Measurements from ENCODE around the gene PIN4. TPM values are rescaled to one million over a fixed set of nuclear protein-coding genes. Genes with fewer than 3 reads are reported as not detected.

The PIN4 gene
- total RNA-seq, 2 donors from 2014 or later, result 7.7 to 8.9 TPM

- no peak for TF ChIP-seq POLR2A (IDR thresholded peaks at IDR 0.05)
- TF ChIP-seq POLR2AphosphoS5 (IDR thresholded peaks at IDR 0.05), result no peak
- TF ChIP-seq CTCF (IDR thresholded peaks at IDR 0.05), result peak in 3 of 4 experiments; percentile 53 to 63 (median 62)
- Histone ChIP-seq H3K36me3 (no peaks in the 10 kb centered on the region), H3K27me3 (replicated peaks; ENCODE audit: insufficient read depth) (no peaks in the 10 kb centered on the region), H3K9me3 (no peaks in the 10 kb centered on the region), H3K27ac (no peak overlapping the region), H3K4me1 (replicated peaks) (no peaks in the 10 kb centered on the region), H3K4me3 (no peak overlapping the region)
- intact Hi-C loops (cut with DNase I), result no loop called here
- peak; percentile 30 for DNase-seq (ENCODE audit: low spot score)
- 89% methylated on average over 1 of the region's 3 CpGs for WGBS
Observed at GRCh38 chrX:72245461-72246089, 64.0 kb downstream of the PIN4 start.

GRCh38 chrX:72247206-72247942, 65.8 kb downstream of the PIN4 start:
- no peaks in the 10 kb centered on the region for H3K9me3 ChIP-seq
- no peaks in the 10 kb centered on the region for H3K36me3 ChIP-seq
- TF ChIP-seq CTCF (IDR thresholded peaks at IDR 0.05), result no peak
- TF ChIP-seq POLR2A (IDR thresholded peaks at IDR 0.05), result no peak
- no peak for TF ChIP-seq POLR2AphosphoS5 (IDR thresholded peaks at IDR 0.05)
- no peaks in the 10 kb centered on the region for H3K4me1 ChIP-seq (replicated peaks)
- no peak overlapping the region for H3K4me3 ChIP-seq
- no peaks in the 10 kb centered on the region for H3K27me3 ChIP-seq (replicated peaks; ENCODE audit: insufficient read depth)
- H3K27ac ChIP-seq, result no peak overlapping the region
- DNase-seq (ENCODE audit: low spot score), result no peak
- intact Hi-C loops (cut with DNase I), result no loop called here
- WGBS, result 90% methylated on average over 2 of the region's 2 CpGs

Other genes with a start within 250 kb of the PIN4 start
- gene RTL5, start 49.8 kb upstream of the PIN4 start, total RNA-seq, result 10 to 100 TPM in 1 of 2 donors, 1 to 10 TPM in 1; 2.8 to 24.0 TPM
- gene ERCC6L, start 57.3 kb downstream of the PIN4 start, total RNA-seq, result under 1 TPM; 0.59 to 0.85 TPM
- gene RPS4X, start 95.5 kb downstream of the PIN4 start, total RNA-seq, result 1,000 to 10,000 TPM in 1 of 2 donors, 100 to 1,000 TPM in 1; 662 to 1,180 TPM
- 100 to 1,000 TPM in 1 of 2 donors, 10 to 100 TPM in 1; 20.1 to 552 TPM for gene CITED1, start 124.2 kb downstream of the PIN4 start, total RNA-seq